Stimulated activated naive CD8-positive, alpha-beta T cell treated with anti-CD3 and anti-CD28 coated beads, Interleukin-15, Interleukin-2, amounts not matched to agents 100 ng/mL and 50 ng/mL, for 24 hours (primary cell): ENCODE data around the gene CHIT1.
"Not testable (repeated sequence)": the region's sequence is repeated elsewhere in the genome, so short reads cannot be mapped to it uniquely, and the experiment has no call there.

Experiments
- H3K27ac Mint-ChIP-seq: one replicate; pipeline ENCODE4 v1.8.0; 2021; ENCODE audit warnings: mild to moderate bottlenecking, mixed read lengths
- H3K27me3 Mint-ChIP-seq: one replicate; pipeline ENCODE4 v1.8.0; 2021; ENCODE audit warnings: mixed read lengths
- H3K36me3 Mint-ChIP-seq: one replicate; pipeline ENCODE4 v1.8.0; 2021; ENCODE audit warnings: low read depth, mixed read lengths
- H3K4me1 Mint-ChIP-seq: one replicate; pipeline ENCODE4 v1.8.0; 2021; ENCODE audit warnings: low read depth, mixed read lengths
- H3K4me3 Mint-ChIP-seq: one replicate; pipeline ENCODE4 v1.8.0; 2021; ENCODE audit warnings: mild to moderate bottlenecking, mixed read lengths
- H3K9me3 Mint-ChIP-seq: one replicate; pipeline ENCODE4 v1.8.0; 2021; ENCODE audit warnings: mixed read lengths

Gene CHIT1

GRCh38 chr1:203239526-203240305 is 10.2 kb upstream of the CHIT1 start:
- H3K27me3 Mint-ChIP-seq: peaks cover 31% of the 10 kb centered on the region

GRCh38 chr1:203239081-203239480 is 9.6 kb upstream of the CHIT1 start:
- Mint-ChIP-seq H3K4me3 (no peak overlapping the region), H3K9me3 (peaks cover 22% of the 10 kb centered on the region), H3K27me3 (peaks cover 32% of the 10 kb centered on the region), H3K27ac (no peak overlapping the region), H3K4me1 (no peaks in the 10 kb centered on the region), H3K36me3 (peaks cover 15% of the 10 kb centered on the region)

More at GRCh38 chr1:203239526-203240305, 10.2 kb upstream of the CHIT1 start:
- H3K4me1 Mint-ChIP-seq: no peaks in the 10 kb centered on the region
- no peak overlapping the region for H3K4me3 Mint-ChIP-seq
- H3K36me3 Mint-ChIP-seq: peaks cover 10% of the 10 kb centered on the region
- peaks cover 16% of the 10 kb centered on the region for H3K9me3 Mint-ChIP-seq
- no peak overlapping the region for H3K27ac Mint-ChIP-seq

GRCh38 chr1:203238535-203238934 is 9.1 kb upstream of the CHIT1 start:
- Mint-ChIP-seq H3K27ac (no peak overlapping the region), H3K4me3 (no peak overlapping the region), H3K9me3 (peaks cover 28% of the 10 kb centered on the region), H3K27me3 (peaks cover 33% of the 10 kb centered on the region), H3K4me1 (no peaks in the 10 kb centered on the region), H3K36me3 (peaks cover 20% of the 10 kb centered on the region)

- H3K27me3 Mint-ChIP-seq: peaks cover 25% of the 10 kb centered on the region
- H3K9me3 Mint-ChIP-seq: peaks cover 28% of the 10 kb centered on the region
- H3K36me3 Mint-ChIP-seq: peaks cover 20% of the 10 kb centered on the region
- H3K4me1 Mint-ChIP-seq, H3K27ac Mint-ChIP-seq, H3K4me3 Mint-ChIP-seq: not testable (repeated sequence)
Measured at GRCh38 chr1:203234901-203235300, 5.4 kb upstream of the CHIT1 start.

GRCh38 chr1:203228670-203229069 is 803 bp downstream of the CHIT1 start:
- Mint-ChIP-seq H3K36me3 (peaks cover under 1% of the 10 kb centered on the region), H3K9me3 (peaks cover 1% of the 10 kb centered on the region), H3K4me3 (no peak overlapping the region), H3K4me1 (no peaks in the 10 kb centered on the region), H3K27me3 (peaks cover 18% of the 10 kb centered on the region), H3K27ac (no peak overlapping the region)

- H3K9me3 Mint-ChIP-seq: no peaks in the 10 kb centered on the region
- H3K4me3 Mint-ChIP-seq: no peak overlapping the region
- no peak overlapping the region for H3K27ac Mint-ChIP-seq
- H3K36me3 Mint-ChIP-seq: no peaks in the 10 kb centered on the region
- H3K4me1 Mint-ChIP-seq: no peaks in the 10 kb centered on the region
- H3K27me3 Mint-ChIP-seq: peaks cover 13% of the 10 kb centered on the region
Measured at GRCh38 chr1:203227371-203228083, 1.9 kb downstream of the CHIT1 start.

- peaks cover 7% of the 10 kb centered on the region for H3K27me3 Mint-ChIP-seq
- no peak overlapping the region for H3K4me3 Mint-ChIP-seq
- H3K4me1 Mint-ChIP-seq: no peaks in the 10 kb centered on the region
- no peaks in the 10 kb centered on the region for H3K36me3 Mint-ChIP-seq
- H3K27ac Mint-ChIP-seq: no peak overlapping the region
- no peaks in the 10 kb centered on the region for H3K9me3 Mint-ChIP-seq
Measured at GRCh38 chr1:203225071-203225470, 4.4 kb downstream of the CHIT1 start.

GRCh38 chr1:203223012-203223775 is 6.3 kb downstream of the CHIT1 start:
- Mint-ChIP-seq H3K9me3 (no peaks in the 10 kb centered on the region), H3K27ac (no peak overlapping the region), H3K36me3 (no peaks in the 10 kb centered on the region)

GRCh38 chr1:203219934-203220333 is 9.5 kb downstream of the CHIT1 start:
- Mint-ChIP-seq H3K36me3 (no peaks in the 10 kb centered on the region), H3K4me3 (no peak overlapping the region), H3K27me3 (peaks cover 5% of the 10 kb centered on the region), H3K4me1 (no peaks in the 10 kb centered on the region), H3K9me3 (no peaks in the 10 kb centered on the region), H3K27ac (no peak overlapping the region)

More at GRCh38 chr1:203223012-203223775, 6.3 kb downstream of the CHIT1 start:
- Mint-ChIP-seq H3K27me3 (peaks cover 3% of the 10 kb centered on the region), H3K4me3 (no peak overlapping the region), H3K4me1 (no peaks in the 10 kb centered on the region)

GRCh38 chr1:203219171-203219570 is 10.3 kb downstream of the CHIT1 start:
- H3K9me3 Mint-ChIP-seq: no peaks in the 10 kb centered on the region
- H3K27ac Mint-ChIP-seq: no peak overlapping the region
- no peak overlapping the region for H3K4me3 Mint-ChIP-seq
- H3K27me3 Mint-ChIP-seq: peaks cover 5% of the 10 kb centered on the region
- H3K36me3 Mint-ChIP-seq: no peaks in the 10 kb centered on the region
- no peaks in the 10 kb centered on the region for H3K4me1 Mint-ChIP-seq

GRCh38 chr1:203217668-203218067 is 11.8 kb downstream of the CHIT1 start:
- Mint-ChIP-seq H3K27me3 (peaks cover 5% of the 10 kb centered on the region), H3K36me3 (no peaks in the 10 kb centered on the region), H3K9me3 (no peaks in the 10 kb centered on the region), H3K27ac (no peak overlapping the region), H3K4me3 (no peak overlapping the region), H3K4me1 (no peaks in the 10 kb centered on the region)

- H3K27ac Mint-ChIP-seq: no peak overlapping the region
- peaks cover 5% of the 10 kb centered on the region for H3K27me3 Mint-ChIP-seq
- H3K4me1 Mint-ChIP-seq: no peaks in the 10 kb centered on the region
- H3K36me3 Mint-ChIP-seq: no peaks in the 10 kb centered on the region
- no peak overlapping the region for H3K4me3 Mint-ChIP-seq
- no peaks in the 10 kb centered on the region for H3K9me3 Mint-ChIP-seq
Measured at GRCh38 chr1:203217139-203217655, 12.3 kb downstream of the CHIT1 start.

- Mint-ChIP-seq H3K27me3 (peaks cover 5% of the 10 kb centered on the region), H3K9me3 (no peaks in the 10 kb centered on the region), H3K36me3 (no peaks in the 10 kb centered on the region), H3K27ac (no peak overlapping the region), H3K4me1 (no peaks in the 10 kb centered on the region), H3K4me3 (no peak overlapping the region)
Measured at GRCh38 chr1:203216274-203217138, 13.0 kb downstream of the CHIT1 start.

GRCh38 chr1:203215573-203215972 is 13.9 kb downstream of the CHIT1 start:
- H3K4me3 Mint-ChIP-seq: no peak overlapping the region
- no peaks in the 10 kb centered on the region for H3K36me3 Mint-ChIP-seq
- H3K4me1 Mint-ChIP-seq: no peaks in the 10 kb centered on the region
- peaks cover 5% of the 10 kb centered on the region for H3K27me3 Mint-ChIP-seq
- H3K27ac Mint-ChIP-seq: no peak overlapping the region
- H3K9me3 Mint-ChIP-seq: no peaks in the 10 kb centered on the region
